HepG2 (cell line): ENCODE measurements around the gene LCN1. TPM values are rescaled to one million over a fixed set of nuclear protein-coding genes. Genes with fewer than 3 reads are reported as not detected.
A peak's percentile ranks its signal among the peaks of the same experiment; 100 is the strongest.

ENCODE experiments used
- E2F5 ChIP-seq: sonication (generic); formaldehyde crosslinking; conservative IDR thresholded peaks from 2 replicates; pipeline ENCODE4 v1.4.0; 2020; ENCODE audit warnings: missing genetic modification reagents
- FOXO1 ChIP-seq: sonication (generic); formaldehyde crosslinking; IDR thresholded peaks from 2 replicates; pipeline ENCODE4 v1.4.0; 2020; ENCODE audit warnings: missing genetic modification reagents
- GTF3A ChIP-seq: sonication (generic); formaldehyde crosslinking; conservative IDR thresholded peaks from 2 replicates; pipeline ENCODE4 v1.4.0; 2020; ENCODE audit warnings: mild to moderate bottlenecking, missing genetic modification reagents
- IKZF5 ChIP-seq: IDR thresholded peaks from 2 replicates; pipeline ENCODE4 v1.6.1; 2018; ENCODE audit warnings: missing genetic modification reagents, mild to moderate bottlenecking, missing compliant biosample characterization
- MLX ChIP-seq: IDR thresholded peaks from 2 replicates; pipeline ENCODE4 v1.6.1; 2016
- MXD3 ChIP-seq: IDR thresholded peaks from 2 replicates; pipeline ENCODE4 v1.6.1; 2016; ENCODE audit warnings: mild to moderate bottlenecking, missing biosample characterization, missing genetic modification reagents
- NFYC ChIP-seq: IDR thresholded peaks from 2 replicates; pipeline ENCODE4 v1.6.1; 2016; ENCODE audit warnings: missing genetic modification reagents, missing compliant biosample characterization
- POGZ ChIP-seq: sonication (generic); formaldehyde crosslinking; IDR thresholded peaks from 2 replicates; pipeline ENCODE4 v1.4.0; 2020; ENCODE audit warnings: mild to moderate bottlenecking, missing genetic modification reagents
- SP4 ChIP-seq: sonication (generic); formaldehyde crosslinking; IDR thresholded peaks from 2 replicates; pipeline ENCODE4 v1.8.1; 2023; ENCODE audit warnings: mild to moderate bottlenecking, missing genetic modification reagents
- TAF1 ChIP-seq: sonication (generic); formaldehyde crosslinking; IDR thresholded peaks from 2 replicates; pipeline ENCODE4 v1.4.0; 2020; ENCODE audit warnings: missing genetic modification reagents
- TGIF2 ChIP-seq: IDR thresholded peaks from 2 replicates; pipeline ENCODE4 v1.6.1; 2016; ENCODE audit warnings: control low read depth, missing compliant biosample characterization
- ZBTB4 ChIP-seq: sonication (generic); formaldehyde crosslinking; IDR thresholded peaks from 2 replicates; pipeline ENCODE4 v1.4.0; 2020; ENCODE audit warnings: missing genetic modification reagents, mild to moderate bottlenecking, borderline replicate concordance
- ZNF230 ChIP-seq: sonication (generic); formaldehyde crosslinking; IDR thresholded peaks from 2 replicates; pipeline ENCODE4 v1.4.0; 2020; ENCODE audit warnings: mild to moderate bottlenecking, missing genetic modification reagents
- ZNF660 ChIP-seq: sonication (generic); formaldehyde crosslinking; IDR thresholded peaks from 2 replicates; pipeline ENCODE4 v1.5.1; 2020; ENCODE audit warnings: mild to moderate bottlenecking, low read depth, missing genetic modification reagents, borderline replicate concordance
- ZNF687 ChIP-seq: sonication (generic); formaldehyde crosslinking; IDR thresholded peaks from 2 replicates; pipeline ENCODE4 v1.5.1; 2020; ENCODE audit warnings: mild to moderate bottlenecking, missing genetic modification reagents, moderate library complexity
- ZNF704 ChIP-seq: sonication (generic); formaldehyde crosslinking; IDR thresholded peaks from 2 replicates; pipeline ENCODE4 v1.8.1; 2023; ENCODE audit warnings: mild to moderate bottlenecking, inconsistent platforms, moderate library complexity, missing genetic modification reagents, borderline replicate concordance
- polyA plus RNA-seq, 8 experiments: library from polyadenylated mRNA; depleted of rRNA in 3 of 8; stranded (reverse) in 7 of 8; unstranded in 1 of 8; fragments of >200 nt; fragmentation: Illumina TruSeq in 4 of 8; extraction: Trizol in 4 of 8; gene quantifications; 2 replicates each; pipeline versions ENCODE4 v1.2.1 to v1.2.3, GENCODE V29; 2011 to 2016; ENCODE audit warnings: low read depth in 4 of 8, missing spikeins in 1 of 8, mixed read lengths in 1 of 8; ENCODE audit not compliant: insufficient read depth in 1 of 8
- total RNA-seq, 5 experiments: library from RNA; depleted of rRNA; stranded (reverse); fragments of >200 nt; fragmentation: Illumina TruSeq; extraction: Trizol; gene quantifications; 2 replicates each; pipeline ENCODE4 v1.2.3, GENCODE V29; 2016; ENCODE audit warnings: low read depth in 1 of 5

Gene LCN1
- total and polyA plus RNA-seq, 2 of the 13 experiments (the other 11 are each of a cell fraction or from before 2014, with no cell fraction given), result not detected

- 0 out of 2 replicates have a peak, but pooled peaks have one; percentile 50 for TF ChIP-seq ZBTB4 (CRISPR knock-in tag)
- TF ChIP-seq FOXO1 (CRISPR knock-in tag), result 0 out of 2 replicates have a peak, but pooled peaks have one; percentile 6
- peak; percentile 69 for TF ChIP-seq ZNF687 (CRISPR knock-in tag)
- no peak for TF ChIP-seq GTF3A (CRISPR knock-in tag)
- 0 out of 2 replicates have a peak, but pooled peaks have one; percentile 14 for TF ChIP-seq ZNF704 (CRISPR knock-in tag)
- TF ChIP-seq TAF1, result peak; percentile 67
- peak; percentile 18; the same call in 1 of the 2 replicates for TF ChIP-seq NFYC (CRISPR knock-in tag)
- TF ChIP-seq POGZ, result no peak
- no peak for TF ChIP-seq ZNF660
- 0 out of 2 replicates have a peak, but pooled peaks have one; percentile 21 for TF ChIP-seq ZNF230
- TF ChIP-seq MXD3 (CRISPR knock-in tag), result peak; percentile 88
- 0 out of 2 replicates have a peak, but pooled peaks have one; percentile 45 for TF ChIP-seq MLX (CRISPR knock-in tag)
- TF ChIP-seq TGIF2 (CRISPR knock-in tag), result peak; percentile 32; the same call in 1 of the 2 replicates
- 0 out of 2 replicates have a peak, but pooled peaks have one; percentile 26 for TF ChIP-seq SP4 (CRISPR knock-in tag)
- 0 out of 2 replicates have a peak, but pooled peaks have one; percentile 30 for TF ChIP-seq E2F5 (CRISPR knock-in tag)
- peak; percentile 68 for TF ChIP-seq IKZF5 (CRISPR knock-in tag)
These were observed 21.7 kb upstream of the LCN1 start (continued) for GRCh38 chr9:135499326-135500070.
